ENCODE data around the gene INPP5D. TPM values are rescaled to one million over a fixed set of nuclear protein-coding genes. Genes with fewer than 3 reads are reported as not detected.

The INPP5D gene
- total RNA-seq, 1 experiment from 2014 or later = 12.7 TPM

DNA sequence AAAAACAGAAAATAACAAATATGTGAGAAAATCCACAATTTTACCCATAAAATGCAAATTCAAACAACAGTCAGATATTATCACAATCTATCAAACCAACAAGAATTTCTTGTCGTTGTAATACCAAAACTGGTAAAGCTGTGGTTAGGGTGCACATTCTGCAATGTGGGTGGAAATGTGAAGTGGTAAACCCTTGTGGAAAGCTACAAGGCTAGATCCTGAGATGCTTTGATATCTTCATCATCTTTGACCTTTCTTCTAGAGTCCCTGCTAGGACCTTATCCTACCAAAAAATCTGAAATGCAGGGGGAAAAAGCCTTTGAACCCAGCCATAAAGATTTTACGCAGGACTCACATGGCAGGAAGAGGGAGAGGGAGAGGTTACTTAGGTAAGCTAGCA lies 174.1 kb downstream of the INPP5D start:
- H2BK15ac ChIP-seq (ENCODE audit: low read depth, low read length) = no peak overlapping the region
- Mint-ChIP-seq H3K4me1 (no peaks in the 10 kb centered on the region), H3K27ac (no peak overlapping the region), H3K36me3 (ENCODE audit: insufficient read depth in 1 of 3, low read depth in 3 of 3) (no peaks in the 10 kb centered on the region), H3K9me3 (0 out of 5 replicates have a peak, but pooled peaks cover 0 to 2% of the 10 kb centered on the region in 2 experiments), H3K27me3 (ENCODE audit: low read depth) (0 out of 2 replicates have a peak, but pooled peaks cover 1% of the 10 kb centered on the region), H3K4me3 (no peak overlapping the region)
- no peak for DNase-seq
- H3K4me2 ChIP-seq (ENCODE audit: insufficient read depth, insufficient read length, low read length) = no peak overlapping the region
- H2BK20ac ChIP-seq (ENCODE audit: low read depth, low read length, poor library complexity, severe bottlenecking) = no peak overlapping the region
- no peak overlapping the region for H3K23ac ChIP-seq (ENCODE audit: insufficient read length, low read depth, low read length)
- H3K27ac ChIP-seq (ENCODE audit: insufficient read length, low read depth, low read length) = no peak overlapping the region
- no peak overlapping the region for H3K9ac ChIP-seq (ENCODE audit: extremely low read depth, insufficient read length, low read length)
- H4K5ac ChIP-seq (ENCODE audit: insufficient read length, low read depth, low read length) = no peak overlapping the region
- H3K14ac ChIP-seq (ENCODE audit: insufficient read depth, low read length) = no peak overlapping the region
- H3K4ac ChIP-seq (ENCODE audit: low read depth, low read length) = no peak overlapping the region
- no peak overlapping the region for H2AK5ac ChIP-seq (ENCODE audit: insufficient read length, low read length)
- H3K27me3 ChIP-seq (ENCODE audit: insufficient read depth, low read length) = no peaks in the 10 kb centered on the region
- H4K91ac ChIP-seq (ENCODE audit: insufficient read length, low read depth, low read length) = no peak overlapping the region
- no peaks in the 10 kb centered on the region for H3K4me1 ChIP-seq (ENCODE audit: insufficient read depth, low read length)
- H3K56ac ChIP-seq (ENCODE audit: insufficient read length, low read depth, low read length) = no peak overlapping the region
- no peak overlapping the region for H2BK120ac ChIP-seq (ENCODE audit: low read depth, low read length, poor library complexity, severe bottlenecking)
- no peak overlapping the region for H2BK5ac ChIP-seq (ENCODE audit: insufficient read length, low read length)
- WGBS (ENCODE audit: extremely low coverage, insufficient read length, low lambda C conversion rate) = no CpG with 5 or more reads among the region's 2 CpGs
- H3K79me2 ChIP-seq (ENCODE audit: insufficient read depth, low read length) = no peaks in the 10 kb centered on the region
- no peaks in the 10 kb centered on the region for H3K9me3 ChIP-seq (ENCODE audit: control insufficient read depth, low read depth, low read length)
- no peak overlapping the region for H3K18ac ChIP-seq (ENCODE audit: insufficient read length, low read depth, low read length)
- no peaks in the 10 kb centered on the region for H3K23me2 ChIP-seq (ENCODE audit: insufficient read length, low read depth, low read length, poor library complexity, severe bottlenecking)
- TF ChIP-seq CTCF (conservative IDR thresholded peaks at IDR 0.05) = no peak
- no peak overlapping the region for H3T11ph ChIP-seq (ENCODE audit: low read length)
- H4K20me1 ChIP-seq (ENCODE audit: control insufficient read depth, insufficient read depth, insufficient read length) = no peaks in the 10 kb centered on the region
- H4K8ac ChIP-seq (replicated peaks; ENCODE audit: insufficient read length, low read depth, low read length) = no peak overlapping the region
- H2BK12ac ChIP-seq (ENCODE audit: insufficient read length, low read depth, low read length) = no peak overlapping the region
- H3K79me1 ChIP-seq (ENCODE audit: insufficient read depth, low read depth, low read length, poor library complexity, severe bottlenecking) = no peaks in the 10 kb centered on the region
- H2AFZ ChIP-seq (ENCODE audit: low read length) = no peak overlapping the region
